H1 (cell line): ENCODE measurements around the gene TCP11. TPM values are rescaled to one million over a fixed set of nuclear protein-coding genes. Genes with fewer than 3 reads are reported as not detected.

Experiments used
- GTF2F1 ChIP-seq: IDR thresholded peaks from 2 replicates; pipeline ENCODE4 v1.6.1; 2012; ENCODE audit warnings: low read depth, low read length, improper control_type of control experiment, borderline replicate concordance
- RFX5 ChIP-seq: IDR thresholded peaks from 2 replicates; pipeline ENCODE4 v1.6.1; 2011; ENCODE audit warnings: low read depth, low read length, improper control_type of control experiment, borderline replicate concordance
- RNF2 ChIP-seq: fragments of 200-900, 300-1000 bp; sonication (generic); IDR thresholded peaks from 2 replicates; pipeline ENCODE4 v1.7.1; 2016; ENCODE audit warnings: borderline replicate concordance, low read depth, mild to moderate bottlenecking, antibody characterized with exemption, low read length; ENCODE audit not compliant: poor library complexity, severe bottlenecking; ENCODE audit errors: missing control alignments
- polyA plus RNA-seq, 7 experiments: library from polyadenylated mRNA; depleted of rRNA in 3 of 7; stranded (reverse) in 5 of 7; unstranded in 2 of 7; fragments of >200 nt in 5 of 7; fragments of 200-250 nt in 2 of 7; gene quantifications; 1 replicate in 5 of 7; 2 replicates in 1 of 7; 4 replicates in 1 of 7; pipeline versions ENCODE4 v1.2.1 to v1.2.3, GENCODE V29; 2011 to 2013; ENCODE audit warnings: missing spikeins in 2 of 7, mixed read lengths in 2 of 7
- small RNA-seq: library from polyadenylated mRNA; stranded (forward); fragments of <200 nt; extraction: miRNeasy Mini kit (QIAGEN cat#:217004); gene quantifications from one replicate; pipeline ENCODE3, GENCODE V24; 2013; ENCODE audit not compliant: insufficient read depth
- total RNA-seq: library from RNA; stranded (reverse); fragmentation: NEBNext Ultra II Directional; extraction: Animal tissue kit (Norgen Biotek cat#: 25700); gene quantifications from 2 replicates; pipeline ENCODE4 v1.2.1, GENCODE V29; 2021

The TCP11 gene
- total and polyA plus RNA-seq, 2 of the 8 experiments (the other 6 are each of a cell fraction or from before 2014, with no cell fraction given) = 0.11 TPM; not detected in 1

DNA sequence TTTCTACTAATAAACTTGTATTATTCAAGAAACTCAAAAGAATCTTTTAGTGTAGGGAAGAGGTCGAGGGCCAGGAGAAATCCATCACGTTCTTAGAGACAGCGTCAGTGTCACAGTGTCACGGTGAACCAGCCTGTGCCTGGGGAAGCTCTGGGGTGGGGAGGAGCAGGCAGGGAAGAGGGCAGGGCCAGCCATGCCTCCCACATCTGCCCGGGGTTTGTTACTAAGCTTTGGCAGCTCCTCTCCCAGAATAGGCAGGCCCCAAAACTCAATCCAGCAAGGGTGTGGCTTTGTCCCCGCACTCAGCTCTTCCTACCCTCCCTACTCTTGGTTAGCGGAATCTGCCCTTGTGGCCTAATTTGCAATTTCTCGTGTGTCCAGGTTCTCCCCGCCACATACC is 72.9 kb downstream of the TCP11 start (continued):
- TF ChIP-seq RFX5 (no peak), GTF2F1 (no peak), RNF2 (no peak)

Small RNAs within 50 kb of the gene (small RNA-seq; reads per million reads assigned to genes)
- gene AL138721.1 = not detected

Other genes with a start within 250 kb of the TCP11 start
- 1.0 TPM in 2 replicates for gene SCUBE3, start 72.6 kb upstream of the TCP11 start, total RNA-seq
- 0.80 and 1.1 TPM in 2 replicates for gene SCUBE3, start 72.6 kb upstream of the TCP11 start, polyA plus RNA-seq (2011; rRNA removed)
- gene ZNF76, start 118.4 kb upstream of the TCP11 start, total RNA-seq = 17.9 and 18.3 TPM in 2 replicates
- 23.9 and 27.2 TPM in 2 replicates for gene ZNF76, start 118.4 kb upstream of the TCP11 start, polyA plus RNA-seq (2011; rRNA removed)
- 4.1 and 4.5 TPM in 2 replicates for gene DEF6, start 156.5 kb upstream of the TCP11 start, total RNA-seq
- gene DEF6, start 156.5 kb upstream of the TCP11 start, polyA plus RNA-seq (2011; rRNA removed) = 3.3 and 4.8 TPM in 2 replicates
- 14.9 and 16.9 TPM in 2 replicates for gene PPARD, start 201.2 kb upstream of the TCP11 start, total RNA-seq
- gene PPARD, start 201.2 kb upstream of the TCP11 start, polyA plus RNA-seq (2011; rRNA removed) = 14.6 and 18.9 TPM in 2 replicates